K562 (cell line): ENCODE results near the gene NDUFB10.

Source experiments
- ATF6 ChIP-seq: sonication (generic); formaldehyde crosslinking; IDR thresholded peaks from 2 replicates; pipeline ENCODE4 v1.4.0; 2020; ENCODE audit warnings: mild to moderate bottlenecking, missing genetic modification reagents
- CHD2 ChIP-seq: IDR thresholded peaks from 2 replicates; pipeline ENCODE4 v1.6.1; 2011; ENCODE audit warnings: low read depth, low read length
- MNT ChIP-seq, 2 experiments: fragments of 450-650 bp; conservative IDR thresholded peaks; 2 replicates each; pipeline ENCODE4 v1.6.1; 2017; ENCODE audit warnings: mild to moderate bottlenecking in 2 of 2, moderate library complexity in 2 of 2
- NKRF ChIP-seq: fragments of 450-650 bp; IDR thresholded peaks from 2 replicates; pipeline ENCODE4 v1.6.1; 2016; ENCODE audit warnings: borderline replicate concordance
- RAD21 ChIP-seq, 2 experiments: fragments of 250-450 bp in 1 of 2; fragments of 450-650 bp in 1 of 2; sonication (Bioruptor Pico) in 1 of 2; formaldehyde crosslinking in 1 of 2; IDR thresholded peaks in 1 of 2; conservative IDR thresholded peaks in 1 of 2; 2 replicates each; pipeline versions ENCODE4 v1.4.0 to v1.8.0; 2020 to 2022; ENCODE audit warnings: mild to moderate bottlenecking in 2 of 2, moderate library complexity in 1 of 2
- SIN3B ChIP-seq: fragments of 450-650 bp; IDR thresholded peaks from 2 replicates; pipeline ENCODE4 v1.6.1; 2017; ENCODE audit warnings: low read depth, mild to moderate bottlenecking, moderate library complexity
- TARDBP ChIP-seq: fragments of 450-650 bp; IDR thresholded peaks from 2 replicates; pipeline ENCODE4 v1.6.1; 2016
- XRCC3 ChIP-seq: fragments of 450-650 bp; IDR thresholded peaks from 2 replicates; pipeline ENCODE4 v1.6.1; 2017; ENCODE audit warnings: mild to moderate bottlenecking, moderate library complexity
- ZNF124 ChIP-seq: sonication (generic); formaldehyde crosslinking; IDR thresholded peaks from 2 replicates; pipeline ENCODE4 v1.8.1; 2022; ENCODE audit warnings: missing genetic modification reagents
- ZNF639 ChIP-seq, 2 experiments: fragments of 200-800 bp in 1 of 2; sonication (Bioruptor generic) in 1 of 2; sonication (generic) in 1 of 2; formaldehyde crosslinking in 1 of 2; IDR thresholded peaks in 1 of 2; conservative IDR thresholded peaks in 1 of 2; 2 replicates each; pipeline versions ENCODE4 v1.5.0 to v1.6.1; 2016 to 2020; ENCODE audit warnings: missing compliant biosample characterization in 1 of 2, missing genetic modification characterization in 1 of 2, missing genetic modification reagents in 1 of 2
- TF ChIP-seq, protein P1 (sequence below): fragments of 450-650 bp; formaldehyde crosslinking; IDR thresholded peaks from 2 replicates; pipeline ENCODE4 v1.4.0; 2022; ENCODE audit warnings: missing genetic modification characterization

DNA sequence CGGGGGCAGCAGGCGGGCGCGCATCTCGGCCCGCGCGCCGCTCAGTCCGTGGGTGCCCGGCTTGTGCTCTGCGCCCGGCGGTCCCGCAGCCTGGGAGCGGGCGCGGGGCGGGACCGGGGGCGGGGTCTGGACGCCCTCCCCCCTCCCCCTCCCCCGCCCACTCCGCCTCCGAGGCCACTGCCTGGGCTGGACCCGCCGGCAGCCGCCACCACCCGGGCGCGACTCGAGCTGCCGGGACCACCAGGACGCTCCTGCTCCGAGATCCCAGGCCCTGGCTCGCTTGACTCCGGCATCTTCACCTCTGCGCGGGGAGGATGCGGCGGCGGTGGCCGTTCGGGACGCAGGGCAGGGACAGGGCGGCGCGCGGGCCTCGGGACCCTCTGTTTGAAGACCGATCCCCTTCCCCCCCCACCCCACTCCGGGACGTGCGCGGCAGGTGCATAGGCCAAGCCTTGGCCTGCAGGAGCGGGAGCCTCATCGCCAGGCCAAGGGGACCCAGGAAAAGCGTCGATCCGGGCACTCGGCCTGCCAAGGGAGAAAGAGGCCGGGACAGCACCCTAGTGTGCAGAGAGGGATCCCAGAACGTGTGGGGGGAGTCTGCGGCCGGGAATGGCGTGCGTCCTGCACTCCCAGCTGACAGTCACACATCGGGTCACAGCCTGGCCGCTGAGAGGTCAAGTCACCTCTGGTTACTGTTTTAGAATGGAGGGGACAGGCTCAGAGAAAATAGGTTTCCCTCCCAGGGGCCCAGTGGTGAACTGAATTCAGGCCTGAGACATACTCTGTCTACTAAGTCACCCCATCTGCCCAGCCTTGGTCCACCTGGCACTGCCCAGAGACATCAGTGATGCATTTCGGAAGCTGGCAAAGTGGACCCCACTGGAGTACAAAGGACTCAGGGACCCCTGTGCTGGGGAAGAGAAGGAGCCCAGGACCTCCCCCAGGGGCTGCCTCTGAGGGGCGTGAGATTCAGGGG is 40.7 kb upstream of the NDUFB10 start, which contains the start of gene HS3ST6:
- TF ChIP-seq MNT (conservative IDR thresholded peaks at IDR 0.05) (no peak), ATF6 (CRISPR knock-in tag) (no peak), TARDBP (no peak), ZNF639 (CRISPR knock-in tag; conservative IDR thresholded peaks at IDR 0.05 in 1 of 2, IDR thresholded peaks at IDR 0.05 in 1 of 2) (no peak), ZNF124 (no peak), XRCC3 (no peak), CHD2 (no peak), RAD21 (CRISPR knock-in tag; conservative IDR thresholded peaks at IDR 0.05 in 1 of 2, IDR thresholded peaks at IDR 0.05 in 1 of 2) (no peak), SIN3B (no peak), NKRF (no peak)
- TF ChIP-seq, protein P1, sequence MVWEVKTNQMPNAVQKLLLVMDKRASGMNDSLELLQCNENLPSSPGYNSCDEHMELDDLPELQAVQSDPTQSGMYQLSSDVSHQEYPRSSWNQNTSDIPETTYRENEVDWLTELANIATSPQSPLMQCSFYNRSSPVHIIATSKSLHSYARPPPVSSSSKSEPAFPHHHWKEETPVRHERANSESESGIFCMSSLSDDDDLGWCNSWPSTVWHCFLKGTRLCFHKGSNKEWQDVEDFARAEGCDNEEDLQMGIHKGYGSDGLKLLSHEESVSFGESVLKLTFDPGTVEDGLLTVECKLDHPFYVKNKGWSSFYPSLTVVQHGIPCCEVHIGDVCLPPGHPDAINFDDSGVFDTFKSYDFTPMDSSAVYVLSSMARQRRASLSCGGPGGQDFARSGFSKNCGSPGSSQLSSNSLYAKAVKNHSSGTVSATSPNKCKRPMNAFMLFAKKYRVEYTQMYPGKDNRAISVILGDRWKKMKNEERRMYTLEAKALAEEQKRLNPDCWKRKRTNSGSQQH, result no peak
